Measurements from ENCODE around the gene RNF11. TPM values are rescaled to one million over a fixed set of nuclear protein-coding genes. Genes with fewer than 3 reads are reported as not detected.

The RNF11 gene
- polyA plus RNA-seq, 3 donors = 25.3 to 30.4 (median 28.4) TPM

GRCh38 chr1:51306950-51307349 lies 70.9 kb downstream of the RNF11 start:
- Mint-ChIP-seq H3K9me3 (no peaks in the 10 kb centered on the region), H3K4me3 (no peak overlapping the region), H3K36me3 (no peaks in the 10 kb centered on the region), H3K27ac (no peak overlapping the region), H3K4me1 (peaks cover 19% of the 10 kb centered on the region), H3K27me3 (ENCODE audit: low read depth in 3 of 3) (peaks cover 1 to 5% (median 4%) of the 10 kb centered on the region in 3 donors)
- Histone ChIP-seq H4K20me1 (ENCODE audit: insufficient read depth, low read length) (no peaks in the 10 kb centered on the region), H3K4me2 (replicated peaks; ENCODE audit: extremely low read depth, low read length, poor library complexity, severe bottlenecking) (no peak overlapping the region), H3K4me3 (replicated peaks in 1 of 3; ENCODE audit: low read depth in 2 of 3, low read length in 3 of 3) (no peak overlapping the region), H2AFZ (ENCODE audit: insufficient read depth, low read depth, low read length, poor library complexity, severe bottlenecking) (no peak overlapping the region), H3K4me1 (ENCODE audit: control insufficient read depth in 1 of 2, insufficient read depth in 2 of 2, low read length in 2 of 2) (peaks cover 8 to 13% of the 10 kb centered on the region in 2 donors), H3K27me3 (ENCODE audit: control insufficient read depth in 2 of 2, insufficient read depth in 2 of 2, low read length in 2 of 2) (no peaks in the 10 kb centered on the region), H3K79me2 (ENCODE audit: insufficient read depth, low read length) (no peaks in the 10 kb centered on the region), H3K9me3 (replicated peaks in 1 of 2; ENCODE audit: control insufficient read depth in 1 of 2, insufficient read depth in 1 of 2, low read length in 2 of 2) (no peaks in the 10 kb centered on the region), H3K9ac (ENCODE audit: insufficient read depth, low read length, poor library complexity, severe bottlenecking) (no peak overlapping the region), H3K27ac (ENCODE audit: low read depth in 1 of 2, low read length in 2 of 2) (no peak overlapping the region), H3K36me3 (replicated peaks in 1 of 2; ENCODE audit: control insufficient read depth in 1 of 2, insufficient read depth in 2 of 2, low read length in 2 of 2) (no peaks in the 10 kb centered on the region)
- DNase-seq = no peak
- TF ChIP-seq CTCF (IDR thresholded peaks at IDR 0.05) = no peak
- intact Hi-C loops (cut with micrococcal nuclease) = no loop called here
- 94% methylated on average over 3 of the region's 5 CpGs for WGBS (ENCODE audit: insufficient coverage)

- H3K36me3 ChIP-seq (replicated peaks in 1 of 2; ENCODE audit: control insufficient read depth in 1 of 2, insufficient read depth in 2 of 2, low read length in 2 of 2) = no peaks in the 10 kb centered on the region
- no peak overlapping the region for H3K27ac ChIP-seq (ENCODE audit: low read depth in 1 of 2, low read length in 2 of 2)
- H3K4me3 Mint-ChIP-seq = no peak overlapping the region
- intact Hi-C loops (cut with micrococcal nuclease) = no loop called here
- H3K4me1 Mint-ChIP-seq = peaks cover 20% of the 10 kb centered on the region
- no peak for DNase-seq
- H4K20me1 ChIP-seq (ENCODE audit: insufficient read depth, low read length) = no peaks in the 10 kb centered on the region
- peaks cover 1 to 5% (median 3%) of the 10 kb centered on the region in 3 donors for H3K27me3 Mint-ChIP-seq (ENCODE audit: low read depth in 3 of 3)
- peaks cover 0 to 2% (median 0%) of the 10 kb centered on the region in 7 donors for H3K9me3 Mint-ChIP-seq
- H3K36me3 Mint-ChIP-seq = no peaks in the 10 kb centered on the region
- H3K27ac Mint-ChIP-seq = no peak overlapping the region
- WGBS (ENCODE audit: insufficient coverage) = 98% methylated on average over 4 of the region's 6 CpGs
- H3K79me2 ChIP-seq (ENCODE audit: insufficient read depth, low read length) = no peaks in the 10 kb centered on the region
- H3K9me3 ChIP-seq (replicated peaks in 1 of 2; ENCODE audit: control insufficient read depth in 1 of 2, insufficient read depth in 1 of 2, low read length in 2 of 2) = no peaks in the 10 kb centered on the region
- no peak overlapping the region for H3K9ac ChIP-seq (ENCODE audit: insufficient read depth, low read length, poor library complexity, severe bottlenecking)
- no peaks in the 10 kb centered on the region for H3K27me3 ChIP-seq (ENCODE audit: control insufficient read depth in 2 of 2, insufficient read depth in 2 of 2, low read length in 2 of 2)
- no peak overlapping the region for H3K4me2 ChIP-seq (replicated peaks; ENCODE audit: extremely low read depth, low read length, poor library complexity, severe bottlenecking)
- peaks cover 3 to 6% of the 10 kb centered on the region in 2 donors for H3K4me1 ChIP-seq (ENCODE audit: control insufficient read depth in 1 of 2, insufficient read depth in 2 of 2, low read length in 2 of 2)
- no peak for TF ChIP-seq CTCF (IDR thresholded peaks at IDR 0.05)
- no peak overlapping the region for H3K4me3 ChIP-seq (replicated peaks in 1 of 3; ENCODE audit: low read depth in 2 of 3, low read length in 3 of 3)
- no peak overlapping the region for H2AFZ ChIP-seq (ENCODE audit: insufficient read depth, low read depth, low read length, poor library complexity, severe bottlenecking)
Measured at GRCh38 chr1:51308636-51309035, 72.6 kb downstream of the RNF11 start.
